IPS-18c (cell line): Measurements from ENCODE around the gene FIG4.
"Not testable (repeated sequence)": the region's sequence is repeated elsewhere in the genome, so short reads cannot be mapped to it uniquely, and the experiment has no call there.

ENCODE experiments used
- H3K4me3 ChIP-seq: 2 replicates; pipeline ENCODE4 v1.7.0; 2013; ENCODE audit warnings: low read depth, mild to moderate bottlenecking, low read length, moderate library complexity; ENCODE audit not compliant: insufficient read depth
- H3K9me3 ChIP-seq: one replicate; pipeline ENCODE4 v1.6.1; 2013; ENCODE audit warnings: mild to moderate bottlenecking, low read length, moderate library complexity; ENCODE audit not compliant: control insufficient read depth, insufficient read depth

Gene FIG4

GRCh38 chr6:109854541-109855308, 163.6 kb downstream of the FIG4 start:
- no peak overlapping the region for H3K4me3 ChIP-seq
- no peaks in the 10 kb centered on the region for H3K9me3 ChIP-seq

- not testable (repeated sequence) for H3K4me3 ChIP-seq, H3K9me3 ChIP-seq
Observed at GRCh38 chr6:109855476-109856040, 164.5 kb downstream of the FIG4 start.

- peaks cover 3% of the 10 kb centered on the region for H3K9me3 ChIP-seq
- no peak overlapping the region for H3K4me3 ChIP-seq
Observed at GRCh38 chr6:109861946-109862345, 170.8 kb downstream of the FIG4 start.

- H3K4me3 ChIP-seq, result no peak overlapping the region
Observed at GRCh38 chr6:109864050-109864449, 173.0 kb downstream of the FIG4 start.

GRCh38 chr6:109865968-109866367, 174.9 kb downstream of the FIG4 start:
- Histone ChIP-seq H3K4me3 (no peak overlapping the region), H3K9me3 (peaks cover 3% of the 10 kb centered on the region)

More at GRCh38 chr6:109864050-109864449, 173.0 kb downstream of the FIG4 start:
- H3K9me3 ChIP-seq, result peaks cover 3% of the 10 kb centered on the region

- Histone ChIP-seq H3K9me3 (no peaks in the 10 kb centered on the region), H3K4me3 (no peak overlapping the region)
Observed at GRCh38 chr6:109867009-109867969, 176.2 kb downstream of the FIG4 start.

GRCh38 chr6:109867970-109868358, 176.9 kb downstream of the FIG4 start:
- no peak overlapping the region for H3K4me3 ChIP-seq
- H3K9me3 ChIP-seq, result no peaks in the 10 kb centered on the region

- not testable (repeated sequence) for H3K4me3 ChIP-seq
Observed at GRCh38 chr6:109869398-109870088, 178.4 kb downstream of the FIG4 start.

GRCh38 chr6:109870089-109870410, 179.0 kb downstream of the FIG4 start:
- Histone ChIP-seq H3K4me3 (no peak overlapping the region), H3K9me3 (no peaks in the 10 kb centered on the region)

More at GRCh38 chr6:109869398-109870088, 178.4 kb downstream of the FIG4 start:
- not testable (repeated sequence) for H3K9me3 ChIP-seq

GRCh38 chr6:109872549-109872948, 181.5 kb downstream of the FIG4 start:
- no peak overlapping the region for H3K4me3 ChIP-seq
- H3K9me3 ChIP-seq, result no peaks in the 10 kb centered on the region

GRCh38 chr6:109872968-109873545, 182.0 kb downstream of the FIG4 start:
- Histone ChIP-seq H3K4me3 (no peak overlapping the region), H3K9me3 (no peaks in the 10 kb centered on the region)

GRCh38 chr6:109874086-109874485, 183.0 kb downstream of the FIG4 start:
- no peak overlapping the region for H3K4me3 ChIP-seq
- H3K9me3 ChIP-seq, result no peaks in the 10 kb centered on the region

- no peak overlapping the region for H3K4me3 ChIP-seq
- H3K9me3 ChIP-seq, result no peaks in the 10 kb centered on the region
Observed at GRCh38 chr6:109874621-109875020, 183.5 kb downstream of the FIG4 start.
